Osteocyte (in vitro differentiated cells): ENCODE data around the gene MGRN1. TPM values are rescaled to one million over a fixed set of nuclear protein-coding genes. Genes with fewer than 3 reads are reported as not detected.

Source experiments
- DNase-seq: peaks from one replicate; pipeline ENCODE4 v3.0.0; 2021; ENCODE audit warnings: mixed read lengths; ENCODE audit not compliant: unreplicated experiment; ENCODE audit errors: extremely low spot score
- H3K27ac Mint-ChIP-seq: one replicate; pipeline ENCODE4 v1.8.0; 2021; ENCODE audit warnings: mild to moderate bottlenecking, mixed read lengths; ENCODE audit not compliant: unreplicated experiment
- H3K27me3 Mint-ChIP-seq: one replicate; pipeline ENCODE4 v1.8.0; 2021; ENCODE audit warnings: mixed read lengths; ENCODE audit not compliant: unreplicated experiment
- H3K36me3 Mint-ChIP-seq: one replicate; pipeline ENCODE4 v1.8.0; 2021; ENCODE audit warnings: mixed read lengths; ENCODE audit not compliant: unreplicated experiment
- H3K4me1 Mint-ChIP-seq: one replicate; pipeline ENCODE4 v1.8.0; 2021; ENCODE audit warnings: mixed read lengths; ENCODE audit not compliant: unreplicated experiment
- H3K4me3 Mint-ChIP-seq: one replicate; pipeline ENCODE4 v1.8.0; 2021; ENCODE audit warnings: mild to moderate bottlenecking, moderate library complexity, mixed read lengths; ENCODE audit not compliant: unreplicated experiment
- H3K9me3 Mint-ChIP-seq: one replicate; pipeline ENCODE4 v1.8.0; 2021; ENCODE audit warnings: mixed read lengths; ENCODE audit not compliant: unreplicated experiment
- total RNA-seq: library from RNA; stranded (reverse); gene quantifications from 2 replicates; pipeline ENCODE4 v1.2.1, GENCODE V29; 2021
- TF ChIP-seq, protein P1 (sequence below): fragments of 200-600 bp; sonication (generic); IDR thresholded peaks from 2 replicates; pipeline ENCODE4 v1.5.0; 2021; ENCODE audit warnings: antibody characterized with exemption, mild to moderate bottlenecking, moderate library complexity

Gene MGRN1
- total RNA-seq, 1 donor from 2014 or later = 94.6 TPM

DNA sequence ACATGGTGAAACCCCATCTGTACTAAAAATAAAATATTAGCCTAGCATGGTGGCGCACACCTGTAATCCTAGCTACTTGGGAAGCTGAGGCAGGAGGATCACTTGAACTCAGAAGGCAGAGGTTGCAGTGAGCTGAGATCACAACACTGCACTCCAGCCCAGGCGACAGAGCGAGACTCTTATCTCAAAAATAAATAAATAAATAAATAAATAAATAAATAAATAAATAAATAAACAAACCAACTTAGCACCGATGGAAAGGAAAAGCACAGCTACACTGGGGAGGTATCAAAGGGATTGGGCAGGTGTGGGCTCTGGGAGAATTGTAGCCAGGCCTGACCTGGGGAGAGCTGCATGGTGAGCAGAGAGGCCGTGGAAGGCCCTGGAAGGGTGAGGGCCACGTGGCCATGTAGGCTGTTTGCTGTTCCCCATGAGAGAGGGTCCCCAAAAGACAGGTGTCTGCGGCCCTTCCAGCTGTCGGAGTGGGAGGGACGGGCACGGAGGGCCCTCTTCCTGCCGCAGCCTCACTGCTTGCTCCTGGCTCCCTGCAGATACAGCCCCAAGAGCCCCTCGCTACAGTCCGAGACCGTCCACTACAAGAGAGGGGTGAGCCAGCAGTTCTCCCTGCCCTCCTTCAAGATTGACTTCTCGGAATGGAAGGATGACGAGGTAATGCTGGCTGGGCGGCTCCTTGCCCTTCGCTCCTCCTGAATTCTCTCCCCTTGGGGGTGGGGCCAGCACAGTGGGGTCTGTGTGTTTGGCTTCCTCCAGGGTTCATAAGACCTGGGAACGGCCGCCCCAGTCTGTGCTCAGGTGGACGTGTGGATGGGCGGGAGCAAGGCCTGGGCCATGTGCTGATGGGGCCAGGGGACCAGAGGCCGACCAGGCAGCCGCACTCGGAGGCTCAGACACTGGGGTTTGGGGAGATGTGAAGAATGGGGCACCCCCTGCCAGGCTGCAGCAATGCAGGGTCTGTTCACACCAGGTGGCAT lies 32.4 kb downstream of the MGRN1 start:
- Mint-ChIP-seq H3K9me3 (no peaks in the 10 kb centered on the region), H3K36me3 (peaks cover 17% of the 10 kb centered on the region), H3K4me1 (peaks cover 2% of the 10 kb centered on the region), H3K4me3 (no peak overlapping the region), H3K27ac (no peak overlapping the region), H3K27me3 (no peaks in the 10 kb centered on the region)
- DNase-seq = no peak
- TF ChIP-seq, protein P1, sequence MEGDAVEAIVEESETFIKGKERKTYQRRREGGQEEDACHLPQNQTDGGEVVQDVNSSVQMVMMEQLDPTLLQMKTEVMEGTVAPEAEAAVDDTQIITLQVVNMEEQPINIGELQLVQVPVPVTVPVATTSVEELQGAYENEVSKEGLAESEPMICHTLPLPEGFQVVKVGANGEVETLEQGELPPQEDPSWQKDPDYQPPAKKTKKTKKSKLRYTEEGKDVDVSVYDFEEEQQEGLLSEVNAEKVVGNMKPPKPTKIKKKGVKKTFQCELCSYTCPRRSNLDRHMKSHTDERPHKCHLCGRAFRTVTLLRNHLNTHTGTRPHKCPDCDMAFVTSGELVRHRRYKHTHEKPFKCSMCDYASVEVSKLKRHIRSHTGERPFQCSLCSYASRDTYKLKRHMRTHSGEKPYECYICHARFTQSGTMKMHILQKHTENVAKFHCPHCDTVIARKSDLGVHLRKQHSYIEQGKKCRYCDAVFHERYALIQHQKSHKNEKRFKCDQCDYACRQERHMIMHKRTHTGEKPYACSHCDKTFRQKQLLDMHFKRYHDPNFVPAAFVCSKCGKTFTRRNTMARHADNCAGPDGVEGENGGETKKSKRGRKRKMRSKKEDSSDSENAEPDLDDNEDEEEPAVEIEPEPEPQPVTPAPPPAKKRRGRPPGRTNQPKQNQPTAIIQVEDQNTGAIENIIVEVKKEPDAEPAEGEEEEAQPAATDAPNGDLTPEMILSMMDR = no peak

DNA sequence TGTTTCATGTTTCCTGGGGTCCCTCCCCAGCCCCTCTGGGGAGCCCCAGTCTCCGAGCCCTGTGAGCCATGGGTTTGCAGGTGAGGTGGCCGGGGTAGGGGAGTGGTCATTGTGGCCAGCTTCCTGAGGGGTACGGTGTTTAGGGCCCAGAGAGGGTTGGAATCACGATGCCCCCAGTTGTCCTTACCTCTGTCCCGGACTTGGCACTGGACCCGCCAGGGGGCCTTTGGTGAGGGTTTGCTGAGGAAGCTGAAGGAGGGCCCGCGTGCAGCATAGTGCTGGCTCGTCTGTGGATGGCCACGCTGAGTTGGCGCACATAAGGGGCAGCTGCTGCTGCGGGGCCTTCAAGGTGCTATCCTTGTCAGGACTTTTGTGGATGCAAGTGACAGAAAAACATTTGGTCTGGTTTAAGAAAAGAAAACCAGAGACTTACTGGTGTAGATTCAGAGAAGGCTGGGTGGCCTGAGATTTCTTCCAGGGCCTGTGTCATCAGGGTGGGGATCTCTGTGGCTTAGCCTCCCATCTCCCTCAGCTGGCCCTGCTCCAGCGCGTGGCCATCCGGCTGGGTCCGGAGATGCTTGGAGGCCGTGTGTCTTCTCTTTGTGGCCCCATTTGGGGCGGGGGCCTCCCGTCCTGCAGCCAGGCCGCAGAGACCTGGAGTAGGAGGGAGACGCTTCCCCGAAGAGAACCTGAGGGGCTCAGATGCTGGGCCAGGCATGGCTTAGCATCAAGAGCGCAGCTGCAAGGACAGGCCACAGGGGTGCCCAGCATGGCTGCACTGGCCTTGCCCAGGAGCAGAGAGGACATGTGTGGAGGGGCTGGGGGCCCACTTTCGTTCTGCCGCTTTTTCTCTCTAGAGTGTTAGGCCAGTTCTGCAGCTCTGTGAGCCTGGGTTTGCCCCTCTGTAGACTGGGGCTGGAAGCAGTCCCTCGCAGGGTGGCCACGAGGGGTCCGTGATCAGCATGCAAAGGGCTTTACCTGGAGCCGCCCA lies 35.0 kb downstream of the MGRN1 start:
- Mint-ChIP-seq H3K9me3 (no peaks in the 10 kb centered on the region), H3K4me3 (no peak overlapping the region), H3K27ac (no peak overlapping the region), H3K4me1 (peaks cover 12% of the 10 kb centered on the region), H3K27me3 (no peaks in the 10 kb centered on the region), H3K36me3 (peaks cover 11% of the 10 kb centered on the region)
- no peak for DNase-seq
- TF ChIP-seq, protein P1 = no peak

DNA sequence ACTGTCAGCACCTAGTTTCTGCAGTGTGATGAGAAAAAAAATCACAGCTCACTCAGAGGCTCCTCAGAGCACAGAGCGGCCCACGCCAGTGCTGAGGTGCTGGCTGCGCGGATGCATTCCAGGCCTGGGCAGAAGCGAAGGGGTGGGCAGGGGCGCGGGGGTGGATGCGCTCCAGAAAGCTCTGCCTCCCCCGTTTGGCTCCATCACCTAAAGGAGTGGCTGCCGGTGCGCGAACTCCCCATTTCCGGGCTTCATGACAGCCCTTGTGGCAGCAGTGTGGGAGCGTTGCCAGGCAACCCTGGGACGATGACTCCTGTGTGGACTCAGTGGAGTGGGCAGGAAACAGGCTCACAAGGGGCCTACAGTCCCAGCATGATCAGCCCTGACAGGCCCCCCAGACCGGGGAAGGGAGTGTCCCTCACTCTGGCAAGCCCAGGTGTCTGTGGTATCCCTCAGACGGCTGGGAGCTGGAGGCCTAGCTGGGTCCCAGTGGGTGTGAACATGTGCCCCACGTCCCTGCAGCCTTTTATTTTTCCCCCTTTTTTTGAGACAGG lies 35.9 kb downstream of the MGRN1 start:
- Mint-ChIP-seq H3K27ac (no peak overlapping the region), H3K36me3 (peaks cover 9% of the 10 kb centered on the region), H3K4me3 (no peak overlapping the region), H3K9me3 (no peaks in the 10 kb centered on the region), H3K27me3 (no peaks in the 10 kb centered on the region), H3K4me1 (peaks cover 13% of the 10 kb centered on the region)
- TF ChIP-seq, protein P1 = no peak
- no peak for DNase-seq

DNA sequence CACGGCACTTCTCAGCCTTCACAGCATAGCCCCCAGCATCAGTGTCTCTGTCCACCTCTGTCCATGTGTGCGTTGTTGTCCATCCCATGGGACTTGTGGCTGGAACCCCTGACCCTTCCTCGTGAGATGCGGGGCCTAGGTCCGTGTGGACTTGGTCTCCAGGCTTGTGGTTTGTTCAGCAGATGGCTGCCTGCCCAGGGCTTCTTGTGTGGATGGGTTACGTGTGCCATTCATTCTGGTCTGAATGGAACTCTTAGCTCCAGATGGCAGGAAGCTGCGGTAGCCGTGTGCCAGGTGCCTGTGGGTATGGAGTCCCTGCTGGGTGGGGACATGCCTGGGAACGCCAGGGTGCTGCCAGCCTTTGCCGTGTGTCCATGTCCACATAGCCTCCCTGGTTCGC lies 37.0 kb downstream of the MGRN1 start:
- Mint-ChIP-seq H3K27ac (no peak overlapping the region), H3K4me1 (peaks cover 13% of the 10 kb centered on the region), H3K36me3 (peaks cover 5% of the 10 kb centered on the region), H3K4me3 (no peak overlapping the region), H3K9me3 (no peaks in the 10 kb centered on the region), H3K27me3 (no peaks in the 10 kb centered on the region)
- DNase-seq = no peak
- TF ChIP-seq, protein P1 = no peak
